LNCaP clone FGC (cell line): Measurements from ENCODE around the gene PAM16.
"Not testable (repeated sequence)": the region's sequence is repeated elsewhere in the genome, so short reads cannot be mapped to it uniquely, and the experiment has no call there.

Experiments used
- DNase-seq: peaks from one replicate; pipeline ENCODE4 v3.0.0-alpha.2; 2011; ENCODE audit warnings: low read depth
- H3K4me3 ChIP-seq: 2 replicates; pipeline ENCODE4 v1.5.1; 2011; ENCODE audit warnings: mild to moderate bottlenecking, low read depth, low read length, control low read depth
- CTCF ChIP-seq: IDR thresholded peaks from 2 replicates; pipeline ENCODE4 v1.5.1; 2012; ENCODE audit warnings: mild to moderate bottlenecking; ENCODE audit not compliant: control insufficient read depth, insufficient read depth; ENCODE audit errors: extremely low read depth

The PAM16 gene

DNA sequence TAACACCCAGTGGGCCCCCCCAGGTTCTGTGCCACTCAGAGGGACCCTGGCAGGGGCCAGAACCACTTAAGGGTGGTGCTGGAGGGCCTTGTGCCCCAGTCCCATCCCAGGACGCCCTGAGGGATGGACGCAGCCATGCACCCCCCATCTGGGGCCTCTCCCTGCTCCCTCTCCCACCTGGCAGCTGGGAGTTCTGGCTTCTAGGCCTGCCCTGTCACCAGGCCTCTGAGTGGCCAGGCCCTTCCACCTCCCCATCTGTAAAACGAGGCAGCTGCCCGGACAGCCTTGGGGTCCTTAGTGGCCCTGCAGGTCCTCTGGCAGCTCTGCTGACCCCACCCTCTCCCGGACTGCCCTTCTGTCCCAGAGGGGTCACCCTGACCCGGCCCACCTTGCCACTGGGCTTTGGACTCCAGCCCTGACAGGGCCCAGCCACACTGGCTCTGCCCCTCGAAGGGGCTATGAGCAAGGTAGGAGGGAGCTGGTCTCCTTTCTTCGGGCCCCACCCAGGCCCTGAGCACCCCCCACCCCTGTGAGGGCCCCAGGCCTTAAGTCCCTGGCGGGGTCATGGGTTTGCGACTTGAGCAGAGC lies 12.3 kb downstream of the PAM16 start:
- DNase-seq = no peak
- no peak for TF ChIP-seq CTCF
- no peak overlapping the region for H3K4me3 ChIP-seq

- DNase-seq = no peak
- H3K4me3 ChIP-seq = no peak overlapping the region
- no peak for TF ChIP-seq CTCF
Measured at GRCh38 chr16:4338125-4338582, 13.0 kb downstream of the PAM16 start.

GRCh38 chr16:4337540-4338088 lies 13.5 kb downstream of the PAM16 start:
- TF ChIP-seq CTCF = no peak
- no peak for DNase-seq
- H3K4me3 ChIP-seq = no peak overlapping the region

- DNase-seq = no peak
- TF ChIP-seq CTCF = no peak
- no peak overlapping the region for H3K4me3 ChIP-seq
Measured at GRCh38 chr16:4336701-4337539, 14.2 kb downstream of the PAM16 start.

DNA sequence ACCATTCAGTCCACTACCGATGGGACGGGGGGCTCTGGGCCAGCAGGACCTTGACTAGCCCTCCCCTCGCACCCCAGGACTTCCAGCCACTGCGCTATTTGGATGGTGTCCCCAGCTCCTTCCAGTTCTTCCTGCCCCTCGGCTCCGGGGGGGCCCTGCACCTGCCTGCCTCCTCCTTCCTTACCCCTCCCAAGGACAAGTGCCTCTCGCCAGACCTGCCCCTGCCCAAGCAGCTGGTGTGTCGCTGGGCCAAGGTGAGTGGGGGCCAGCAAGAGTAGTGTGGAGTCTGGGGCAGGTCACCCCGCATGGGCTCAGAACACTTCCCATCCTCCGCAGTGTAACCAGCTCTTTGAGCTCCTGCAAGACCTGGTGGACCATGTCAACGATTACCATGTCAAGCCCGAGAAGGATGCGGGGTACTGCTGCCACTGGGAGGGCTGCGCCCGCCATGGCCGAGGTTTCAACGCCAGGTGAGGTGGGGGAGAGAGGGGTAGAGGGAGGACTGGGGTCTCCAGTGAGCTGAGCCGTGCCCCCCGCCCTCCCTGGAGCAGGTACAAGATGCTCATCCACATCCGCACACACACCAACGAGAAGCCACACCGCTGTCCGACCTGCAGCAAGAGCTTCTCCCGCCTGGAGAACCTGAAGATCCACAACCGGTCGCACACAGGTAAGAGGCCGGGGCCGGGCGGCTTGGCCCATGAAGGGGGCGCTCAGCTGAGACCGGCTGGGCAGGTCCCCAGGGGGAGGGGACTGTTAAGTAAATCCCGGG lies 16.2 kb downstream of the PAM16 start:
- no peak for DNase-seq
- TF ChIP-seq CTCF = no peak
- no peak overlapping the region for H3K4me3 ChIP-seq

DNA sequence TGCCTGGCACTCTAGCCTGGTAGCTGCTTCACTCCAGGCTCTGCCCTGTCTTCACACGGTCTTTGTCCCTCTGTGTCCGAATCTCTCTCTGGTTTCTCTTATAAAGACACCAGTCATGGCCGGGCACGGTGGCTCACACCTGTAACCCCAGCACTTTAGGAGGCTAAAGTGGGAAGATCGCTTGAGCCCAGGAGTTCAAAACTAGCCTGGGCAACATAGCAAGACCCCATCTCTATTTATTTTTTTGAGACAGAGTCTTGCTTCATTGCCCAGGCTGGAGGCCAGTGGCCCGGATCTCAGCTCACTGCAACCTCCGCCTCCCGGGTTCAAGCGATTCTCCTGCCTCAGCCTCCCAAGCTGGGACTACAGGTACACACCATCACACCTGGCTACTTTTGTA lies 17.4 kb downstream of the PAM16 start:
- not testable (repeated sequence) for H3K4me3 ChIP-seq, DNase-seq

DNA sequence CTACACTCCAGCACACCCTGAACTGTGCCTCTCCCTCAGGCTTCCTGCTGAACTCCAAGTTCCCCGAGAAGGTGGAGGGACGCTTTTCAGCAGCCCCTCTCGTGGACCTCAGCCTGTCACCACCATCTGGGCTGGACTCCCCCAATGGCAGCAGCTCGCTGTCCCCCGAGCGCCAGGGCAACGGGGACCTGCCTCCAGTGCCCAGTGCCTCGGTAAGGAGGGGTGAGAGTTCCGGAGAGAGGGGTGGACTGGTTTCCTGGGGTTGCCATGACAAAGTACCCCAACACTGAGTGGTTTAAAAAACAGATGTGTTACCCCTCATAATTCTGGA lies 17.8 kb downstream of the PAM16 start:
- H3K4me3 ChIP-seq = no peak overlapping the region
- no peak for TF ChIP-seq CTCF
- DNase-seq = no peak
